ENCODE results near the gene POU2F2. TPM values are rescaled to one million over a fixed set of nuclear protein-coding genes. Genes with fewer than 3 reads are reported as not detected.
A peak's percentile ranks its signal among the peaks of the same experiment; 100 is the strongest.

Gene POU2F2
- total RNA-seq, 4 donors from 2014 or later: 0.93 to 1.8 (median 1.5) TPM

GRCh38 chr19:42068361-42068755 lies 63.9 kb downstream of the POU2F2 start:
- Histone ChIP-seq H3K27me3 (no peaks in the 10 kb centered on the region), H3K4me1 (peaks cover 0 to 47% (median 8%) of the 10 kb centered on the region in 3 donors), H3K9me3 (no peaks in the 10 kb centered on the region), H3K27ac (peak overlapping the region in 3 of 4 donors; percentile 76 to 83 (median 80)), H3K36me3 (peaks cover 0 to 29% of the 10 kb centered on the region in 2 donors), H3K4me3 (peak overlapping the region; percentile 50 to 62)
- ATAC-seq: peak; percentile 15
- WGBS, 2 donors (ENCODE audit: low coverage in 1 of 2): 18 to 22% methylated on average over 6 to 8 of the region's 8 CpGs
- TF ChIP-seq EP300 (IDR thresholded peaks at IDR 0.05): no peak
- TF ChIP-seq CTCF (IDR thresholded peaks at IDR 0.05): no peak
- TF ChIP-seq POLR2A (IDR thresholded peaks at IDR 0.05): no peak
- TF ChIP-seq POLR2AphosphoS5 (IDR thresholded peaks at IDR 0.05): no peak

GRCh38 chr19:42067315-42067888 lies 64.8 kb downstream of the POU2F2 start:
- ATAC-seq: no peak
- 71 to 77% methylated on average over 5 to 6 of the region's 6 CpGs for WGBS, 2 donors (ENCODE audit: low coverage in 1 of 2)
- no peak for TF ChIP-seq POLR2AphosphoS5 (IDR thresholded peaks at IDR 0.05)
- TF ChIP-seq CTCF (IDR thresholded peaks at IDR 0.05): no peak
- TF ChIP-seq EP300 (IDR thresholded peaks at IDR 0.05): no peak
- no peak for TF ChIP-seq POLR2A (IDR thresholded peaks at IDR 0.05)
- H3K27ac ChIP-seq: no peak overlapping the region
- no peaks in the 10 kb centered on the region for H3K27me3 ChIP-seq
- H3K9me3 ChIP-seq: no peaks in the 10 kb centered on the region
- peaks cover 0 to 39% of the 10 kb centered on the region in 2 donors for H3K36me3 ChIP-seq
- peaks cover 0 to 47% (median 8%) of the 10 kb centered on the region in 3 donors for H3K4me1 ChIP-seq
- H3K4me3 ChIP-seq: no peak overlapping the region

- Histone ChIP-seq H3K27ac (no peak overlapping the region), H3K27me3 (no peaks in the 10 kb centered on the region), H3K9me3 (no peaks in the 10 kb centered on the region), H3K4me1 (peaks cover 0 to 45% (median 8%) of the 10 kb centered on the region in 3 donors), H3K36me3 (peaks cover 0 to 51% of the 10 kb centered on the region in 2 donors), H3K4me3 (no peak overlapping the region)
- ATAC-seq: no peak
- 61 to 92% methylated on average over 1 to 3 of the region's 9 CpGs for WGBS, 2 donors (ENCODE audit: low coverage in 1 of 2)
- TF ChIP-seq CTCF (IDR thresholded peaks at IDR 0.05) (no peak), POLR2AphosphoS5 (IDR thresholded peaks at IDR 0.05) (no peak), POLR2A (IDR thresholded peaks at IDR 0.05) (no peak), EP300 (IDR thresholded peaks at IDR 0.05) (no peak)
These were observed 66.0 kb downstream of the POU2F2 start for GRCh38 chr19:42066075-42066754.

GRCh38 chr19:42065511-42065910 lies 66.7 kb downstream of the POU2F2 start:
- TF ChIP-seq POLR2AphosphoS5 (IDR thresholded peaks at IDR 0.05) (no peak), EP300 (IDR thresholded peaks at IDR 0.05) (no peak), CTCF (IDR thresholded peaks at IDR 0.05) (no peak), POLR2A (IDR thresholded peaks at IDR 0.05) (no peak)
- H3K27ac ChIP-seq: no peak overlapping the region
- H3K36me3 ChIP-seq: peaks cover 0 to 58% of the 10 kb centered on the region in 2 donors
- no peak for ATAC-seq
- peaks cover 0 to 38% (median 8%) of the 10 kb centered on the region in 3 donors for H3K4me1 ChIP-seq
- H3K27me3 ChIP-seq: no peaks in the 10 kb centered on the region
- no peaks in the 10 kb centered on the region for H3K9me3 ChIP-seq
- H3K4me3 ChIP-seq: no peak overlapping the region
- WGBS, 2 donors (ENCODE audit: low coverage in 1 of 2): no CpG with 5 or more reads among the region's 9 CpGs

GRCh38 chr19:42065051-42065450 lies 67.2 kb downstream of the POU2F2 start:
- Histone ChIP-seq H3K36me3 (peaks cover 0 to 62% of the 10 kb centered on the region in 2 donors), H3K27me3 (no peaks in the 10 kb centered on the region), H3K27ac (no peak overlapping the region), H3K4me3 (no peak overlapping the region), H3K4me1 (peaks cover 0 to 34% (median 4%) of the 10 kb centered on the region in 3 donors), H3K9me3 (no peaks in the 10 kb centered on the region)
- TF ChIP-seq EP300 (IDR thresholded peaks at IDR 0.05) (no peak), POLR2AphosphoS5 (IDR thresholded peaks at IDR 0.05) (no peak), CTCF (IDR thresholded peaks at IDR 0.05) (no peak), POLR2A (IDR thresholded peaks at IDR 0.05) (no peak)
- no CpG with 5 or more reads among the region's 13 CpGs for WGBS, 2 donors (ENCODE audit: low coverage in 1 of 2)
- no peak for ATAC-seq
